HG02884 (cell line): ENCODE results near the gene ARHGDIG.
A peak's percentile ranks its signal among the peaks of the same experiment; 100 is the strongest.
"Not testable (repeated sequence)": the region's sequence is repeated elsewhere in the genome, so short reads cannot be mapped to it uniquely, and the experiment has no call there.

Experiments
- ATAC-seq: cut with Tn5 transposase; IDR thresholded peaks from one replicate; pipeline ENCODE4 v1.9.1; 2021; ENCODE audit warnings: mild to moderate bottlenecking, moderate library complexity; ENCODE audit not compliant: unreplicated experiment

The ARHGDIG gene

GRCh38 chr16:280552-280951 is at the start of gene ARHGDIG:
Gene ARHGDIG (plus strand): TSS chr16:280591. CDS start chr16:280681, 90 bp downstream.
- no peak for ATAC-seq

DNA sequence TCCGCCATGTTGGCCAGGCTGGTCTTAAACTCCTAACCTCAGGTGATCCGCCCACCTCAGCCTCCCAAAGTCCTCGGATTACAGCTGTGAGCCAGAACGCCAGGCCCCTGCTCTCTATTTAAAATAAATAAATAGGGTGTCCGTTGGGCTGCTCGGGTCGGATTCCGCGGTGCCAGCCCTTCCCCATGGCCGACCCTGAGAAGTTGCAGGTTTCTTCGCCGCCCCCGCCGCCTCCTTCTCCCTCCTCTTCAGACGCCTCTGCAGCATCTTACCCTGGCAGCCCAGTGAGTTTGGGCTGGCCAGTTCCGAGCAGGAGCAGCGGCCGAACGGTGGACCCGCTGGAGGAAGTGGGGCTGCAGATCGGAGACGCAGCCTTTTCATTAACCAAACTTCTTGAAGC is 49.4 kb upstream of the ARHGDIG start:
- no peak for ATAC-seq

DNA sequence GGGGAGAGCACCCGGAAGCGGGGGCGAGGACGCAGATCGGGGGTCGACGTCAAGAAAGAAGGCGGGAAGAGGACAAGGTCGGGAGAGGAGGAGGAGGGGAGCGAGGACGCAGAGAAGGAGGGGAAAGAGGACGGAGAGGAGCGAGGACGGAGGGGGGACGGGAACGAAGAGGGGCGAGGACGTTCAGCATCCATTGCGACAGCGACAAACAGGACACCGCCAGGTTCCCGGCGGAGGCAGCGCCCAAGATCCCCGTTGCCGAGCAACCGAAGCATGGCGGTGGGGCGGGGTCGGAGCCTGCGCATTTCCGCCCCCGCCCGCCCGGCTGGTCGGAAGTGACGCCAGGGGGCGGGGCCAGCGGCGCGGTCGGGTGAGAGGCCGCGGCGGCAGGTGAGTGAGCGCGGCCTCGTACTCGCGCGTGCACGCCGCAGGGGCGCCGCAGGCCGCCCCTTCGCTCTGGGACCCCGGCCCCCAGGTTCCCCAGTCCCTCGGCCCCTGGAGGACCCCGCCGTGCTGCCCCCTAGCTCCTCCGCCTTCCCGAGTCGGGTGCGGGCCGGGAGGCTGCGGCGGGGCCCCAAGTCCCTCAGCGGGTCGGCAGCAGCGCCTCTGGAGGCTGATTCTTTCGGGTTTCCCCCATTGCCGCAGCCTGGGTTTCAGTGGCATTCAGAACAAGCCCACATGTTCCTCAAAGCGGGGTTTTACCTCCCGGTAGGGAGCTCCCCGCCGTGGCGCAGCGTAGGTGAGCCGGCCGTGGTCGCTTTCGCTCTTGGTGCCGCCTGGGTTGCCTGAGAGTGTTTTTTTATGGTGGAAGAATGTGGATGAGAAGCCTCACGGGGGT is 45.7 kb upstream of the ARHGDIG start, which contains the start of gene FAM234A:
FAM234A (plus strand) TSS at position 354 of the 838 bp plus-strand sequence. CDS start 19,593 bp downstream, outside the sequence.
- ATAC-seq, result peak; percentile 73

DNA sequence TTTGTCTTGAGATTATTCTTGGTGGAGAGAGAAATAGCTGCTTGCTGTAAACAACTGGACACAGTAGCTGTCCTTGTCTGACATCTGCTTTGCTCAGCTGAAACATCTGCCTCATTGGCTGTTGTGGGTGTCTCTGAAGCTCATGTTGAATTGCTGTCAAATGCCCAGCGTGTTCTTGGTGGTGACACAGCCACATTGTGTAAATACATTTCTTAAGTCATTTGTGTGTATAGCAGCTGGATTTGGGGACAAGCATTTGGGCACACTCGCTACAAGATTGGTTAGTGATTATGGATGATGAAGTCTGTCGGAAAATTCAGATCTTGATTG is 40.5 kb upstream of the ARHGDIG start:
- ATAC-seq, result no peak

DNA sequence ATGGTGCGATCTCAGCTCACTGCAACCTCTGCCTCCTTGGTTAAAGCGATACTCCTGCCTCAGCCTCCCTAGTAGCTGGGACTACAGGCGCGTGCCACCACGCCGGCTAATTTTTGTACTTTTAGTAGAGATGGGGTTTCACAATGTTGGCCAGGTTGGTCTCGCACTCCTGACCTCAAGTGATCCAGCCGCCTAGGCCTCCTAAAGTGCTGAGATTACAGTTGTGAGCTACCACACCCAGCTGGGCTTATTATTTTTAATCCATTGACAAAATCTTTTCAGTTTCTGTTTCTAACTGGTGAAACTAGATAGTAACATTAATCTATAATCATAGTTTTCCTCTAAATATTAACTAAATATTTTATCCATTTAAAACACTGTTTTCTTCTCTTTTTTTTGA is 39.8 kb upstream of the ARHGDIG start:
- ATAC-seq, result no peak

- no peak for ATAC-seq
Observed at GRCh38 chr16:242281-242680, 38.1 kb upstream of the ARHGDIG start.

DNA sequence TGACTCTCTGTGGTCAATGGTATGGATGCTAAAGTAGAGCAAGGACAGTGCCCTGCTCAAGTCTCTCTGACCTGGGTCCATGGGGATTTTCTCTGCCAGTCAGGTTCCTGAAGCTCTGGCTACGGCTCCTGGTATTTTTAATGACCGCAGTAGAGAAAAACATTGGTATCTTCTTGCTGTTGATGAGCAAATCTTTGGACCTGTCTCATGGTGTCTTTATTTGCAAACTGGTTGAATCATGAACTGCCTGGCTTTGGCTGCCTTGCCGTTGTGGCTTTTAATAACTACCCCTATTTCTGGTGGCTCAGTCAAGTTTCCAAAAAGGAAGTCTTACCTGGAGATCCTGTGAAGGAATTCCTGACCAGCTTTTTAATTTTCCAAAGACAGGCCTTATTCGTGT is 37.0 kb upstream of the ARHGDIG start:
- no peak for ATAC-seq

GRCh38 chr16:245105-245504 is 35.3 kb upstream of the ARHGDIG start:
- ATAC-seq, result no peak

- no peak for ATAC-seq
Observed at GRCh38 chr16:247027-247426, 33.4 kb upstream of the ARHGDIG start.

DNA sequence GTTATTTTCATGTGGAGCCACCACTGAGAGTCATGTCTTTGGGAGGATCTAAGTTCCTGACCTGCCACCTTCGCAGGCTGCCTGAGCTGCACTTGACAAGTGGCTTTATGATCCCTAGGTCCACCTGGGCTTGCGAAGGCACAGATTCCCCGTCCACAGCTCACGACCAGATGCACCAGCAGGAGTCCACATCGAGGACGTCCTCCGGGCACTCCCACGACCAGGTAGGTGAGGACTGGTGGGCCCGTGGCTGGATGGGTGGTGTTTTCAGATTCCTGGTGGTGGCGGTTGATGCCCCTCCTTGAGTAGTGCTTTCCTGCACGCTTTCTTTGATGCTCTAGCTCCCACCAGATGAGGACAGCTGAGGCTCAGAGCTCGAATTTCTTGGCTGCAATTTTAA is 31.0 kb upstream of the ARHGDIG start:
- ATAC-seq, result no peak

- ATAC-seq, result no peak
Observed at GRCh38 chr16:252366-253337, 27.7 kb upstream of the ARHGDIG start.

DNA sequence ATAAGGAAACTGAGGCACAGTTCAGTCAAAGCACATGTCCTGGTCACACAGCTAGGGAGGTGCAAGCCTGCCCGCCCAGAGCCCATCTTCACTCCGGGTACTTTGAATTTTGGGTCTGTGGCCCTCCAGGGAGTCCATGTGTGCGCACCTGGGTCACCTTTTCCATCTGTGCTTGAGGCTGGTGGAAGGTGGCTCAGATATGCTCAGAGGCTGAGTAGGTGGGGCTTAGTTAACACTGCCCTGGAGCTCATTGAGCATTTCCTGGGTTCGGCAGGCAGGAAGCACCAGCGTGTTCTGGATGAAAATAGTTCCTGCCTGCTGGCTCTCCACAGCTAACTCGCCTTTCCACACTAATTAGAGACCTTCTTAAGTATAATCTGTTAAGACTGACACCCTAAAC is 26.6 kb upstream of the ARHGDIG start:
- no peak for ATAC-seq

GRCh38 chr16:254461-254860 is 25.9 kb upstream of the ARHGDIG start:
- no peak for ATAC-seq

GRCh38 chr16:255183-255582 is 25.2 kb upstream of the ARHGDIG start:
- no peak for ATAC-seq

GRCh38 chr16:258091-258490 is 22.3 kb upstream of the ARHGDIG start:
- not testable (repeated sequence) for ATAC-seq

DNA sequence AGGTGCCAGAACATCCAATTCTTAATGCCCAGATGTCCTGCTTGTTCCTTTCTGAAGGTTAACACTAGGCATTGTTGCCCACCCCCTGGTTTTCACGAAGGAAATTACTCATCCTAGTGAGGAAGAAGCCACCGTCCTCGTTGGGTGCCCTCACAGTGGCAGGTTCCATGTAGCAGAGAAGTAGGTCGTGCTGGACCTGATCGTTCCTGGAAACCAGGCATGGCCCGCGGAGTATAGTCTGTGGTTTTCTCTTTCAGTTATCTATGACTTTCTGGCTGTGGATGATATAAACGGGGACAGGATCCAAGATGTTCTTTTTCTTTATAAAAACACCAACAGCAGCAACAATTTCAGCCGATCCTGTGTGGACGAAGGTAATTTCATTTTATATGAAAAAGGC is 21.2 kb upstream of the ARHGDIG start:
- ATAC-seq, result no peak

- no peak for ATAC-seq
Observed at GRCh38 chr16:259814-260253, 20.6 kb upstream of the ARHGDIG start.

- no peak for ATAC-seq
Observed at GRCh38 chr16:260326-260725, 20.1 kb upstream of the ARHGDIG start.

DNA sequence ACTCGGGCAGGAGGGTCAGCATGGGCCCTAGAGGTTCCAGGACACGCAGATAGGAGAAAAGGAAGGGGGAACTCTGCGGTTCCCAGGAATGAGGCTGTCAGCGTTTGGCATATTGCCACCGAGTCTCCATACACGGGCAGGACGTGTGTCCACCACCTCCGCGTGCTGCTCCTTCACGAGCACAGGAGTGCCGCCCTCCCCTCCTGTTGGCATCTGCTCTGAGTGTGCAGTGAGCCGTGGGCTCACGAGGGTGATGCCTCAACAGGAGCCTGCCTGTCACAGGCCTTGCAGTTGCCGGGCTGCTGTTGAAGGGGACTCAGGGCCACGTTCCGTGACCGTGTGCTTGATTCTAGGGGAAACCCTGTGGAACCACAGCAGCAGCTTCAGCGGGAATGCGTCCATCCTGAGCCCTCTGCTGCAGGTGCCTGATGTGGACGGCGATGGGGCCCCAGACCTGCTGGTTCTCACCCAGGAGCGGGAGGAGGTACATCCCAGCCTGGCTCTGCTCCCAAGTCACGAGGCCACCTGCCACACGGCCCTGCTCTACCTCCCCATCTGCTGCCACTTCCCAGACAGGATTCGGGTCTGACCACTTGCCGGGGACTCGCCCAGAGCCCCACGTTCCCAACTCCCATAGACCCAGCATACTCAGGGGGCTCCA is 19.2 kb upstream of the ARHGDIG start:
- no peak for ATAC-seq

- ATAC-seq, result no peak
Observed at GRCh38 chr16:262121-262745, 18.2 kb upstream of the ARHGDIG start.
